Activated CD4-positive, alpha-beta T cell treated with anti-CD3 and anti-CD28 coated beads, Interleukin-10, Interleukin-2, amounts not matched to agents 100 ng/mL and 50 ng/mL, durations not matched to agents 16 hours and 8 hours (primary cell): ENCODE data around the gene TUBGCP3.
A peak's percentile ranks its signal among the peaks of the same experiment; 100 is the strongest.

Experiments used
- DNase-seq: peaks from one replicate; pipeline ENCODE4 v3.0.0-alpha.2; 2020

The TUBGCP3 gene

GRCh38 chr13:112616586-112617362, 28.8 kb upstream of the TUBGCP3 start:
- peak; percentile 47 for DNase-seq

GRCh38 chr13:112615391-112615790, 27.4 kb upstream of the TUBGCP3 start:
- no peak for DNase-seq

GRCh38 chr13:112614835-112615234, 26.9 kb upstream of the TUBGCP3 start:
- no peak for DNase-seq

DNA sequence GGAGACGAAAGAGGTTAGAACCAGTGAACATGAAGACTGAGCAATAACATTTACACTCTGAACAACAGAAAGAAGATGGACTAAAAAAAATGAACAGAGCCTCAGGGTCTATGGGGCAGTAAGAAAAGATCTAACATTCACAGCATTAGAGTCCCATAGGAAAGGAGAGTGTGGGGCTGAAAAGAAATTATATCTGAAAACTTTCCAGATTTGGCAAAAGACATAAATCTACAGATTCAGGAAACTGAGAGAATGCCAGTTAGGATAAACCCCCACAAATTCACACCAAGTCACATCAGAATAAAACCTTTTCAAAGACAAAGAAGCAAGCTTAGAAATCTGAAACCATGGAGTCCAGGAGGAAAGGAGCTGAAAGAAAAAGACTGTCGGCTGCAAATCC, 20.3 kb upstream of the TUBGCP3 start:
- DNase-seq: no peak

DNA sequence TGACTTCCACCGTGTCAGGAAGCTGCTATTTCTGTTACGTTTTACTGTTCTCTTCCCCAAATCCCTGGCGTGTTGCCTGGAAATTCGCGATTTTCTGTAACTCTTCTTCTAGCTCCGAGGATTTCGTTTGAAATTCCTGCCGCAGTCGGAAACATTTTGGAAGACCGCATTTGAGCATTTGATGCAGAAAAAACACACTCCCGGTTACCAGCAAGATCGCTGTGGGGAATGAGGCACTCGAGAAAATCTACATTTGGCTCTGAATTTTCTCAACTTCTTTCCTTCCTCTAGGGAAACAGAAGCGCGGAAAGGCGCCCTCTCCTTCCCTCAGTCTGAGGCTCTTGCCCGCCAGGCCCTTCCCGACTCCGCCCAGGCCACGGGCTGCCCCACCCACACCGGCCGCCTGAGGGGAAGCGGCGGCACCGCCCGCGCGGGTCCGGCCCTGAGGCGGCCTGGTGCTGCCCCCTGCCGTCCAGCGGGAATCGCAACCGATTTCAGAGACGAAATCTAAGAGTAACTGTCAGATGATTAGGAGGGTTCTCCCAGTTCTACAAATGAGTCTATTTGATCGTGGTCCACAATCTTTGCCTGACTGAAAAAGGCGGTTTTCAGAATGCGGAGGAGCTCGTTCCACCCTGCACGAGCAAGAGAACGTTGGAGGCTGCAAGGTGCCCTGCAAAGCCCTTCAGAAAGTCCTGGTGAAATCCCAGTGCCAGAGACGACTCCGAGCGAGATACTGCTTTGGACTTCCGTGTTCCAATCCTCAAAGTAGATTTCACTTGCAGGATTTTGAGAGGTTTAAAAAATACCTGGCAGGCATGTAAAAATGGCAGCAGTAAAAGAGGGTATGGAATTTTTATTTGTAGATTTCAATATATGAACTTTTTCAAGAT, 18.4 kb upstream of the TUBGCP3 start:
- DNase-seq: peak; percentile 93

DNA sequence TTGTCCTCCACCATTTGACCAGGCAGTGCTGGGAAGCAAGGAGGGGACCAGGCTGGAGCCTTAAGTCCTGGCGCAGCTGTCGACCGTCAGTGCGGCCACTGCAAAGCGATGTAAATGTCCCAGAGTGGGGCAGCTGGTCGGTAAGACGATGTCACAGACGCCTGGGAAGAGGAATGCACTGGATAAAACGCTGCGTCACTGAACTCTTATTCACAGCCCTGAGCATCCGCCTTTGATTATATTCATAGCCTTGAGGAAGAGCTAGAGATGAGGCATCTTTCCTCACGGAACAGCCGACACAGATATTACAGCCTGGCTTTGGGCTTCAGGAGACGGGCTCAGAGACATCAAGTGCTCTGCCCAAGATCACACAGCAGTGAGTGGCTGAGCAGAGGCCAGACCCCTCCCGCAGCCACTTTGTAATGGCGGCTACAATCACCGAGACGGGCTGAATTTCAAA, 17.6 kb upstream of the TUBGCP3 start:
- DNase-seq: no peak

- no peak for DNase-seq
These were observed 15.8 kb upstream of the TUBGCP3 start for GRCh38 chr13:112603641-112604225.

- DNase-seq: no peak
These were observed 14.2 kb upstream of the TUBGCP3 start for GRCh38 chr13:112602189-112602588.

GRCh38 chr13:112601371-112601770, 13.4 kb upstream of the TUBGCP3 start:
- DNase-seq: no peak

DNA sequence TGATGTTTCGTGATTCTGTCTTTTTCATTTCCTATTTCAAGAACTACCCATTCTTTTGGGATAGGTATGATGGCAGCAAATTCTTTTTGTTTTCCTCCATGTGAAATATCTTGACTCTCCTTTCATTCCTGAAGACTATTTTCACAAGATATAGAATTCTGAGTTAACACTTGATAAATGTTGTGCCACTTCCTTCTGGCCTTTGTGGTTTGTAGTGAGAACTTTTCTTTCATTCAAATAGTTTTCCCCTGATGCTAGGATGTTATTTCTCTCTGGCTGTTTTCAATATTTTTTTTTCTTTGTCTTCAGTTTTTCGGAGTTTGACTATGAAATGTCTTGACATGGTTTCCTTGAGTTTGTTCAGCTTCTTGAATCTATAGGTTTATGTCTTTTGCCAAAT, 8.3 kb upstream of the TUBGCP3 start:
- DNase-seq: no peak

DNA sequence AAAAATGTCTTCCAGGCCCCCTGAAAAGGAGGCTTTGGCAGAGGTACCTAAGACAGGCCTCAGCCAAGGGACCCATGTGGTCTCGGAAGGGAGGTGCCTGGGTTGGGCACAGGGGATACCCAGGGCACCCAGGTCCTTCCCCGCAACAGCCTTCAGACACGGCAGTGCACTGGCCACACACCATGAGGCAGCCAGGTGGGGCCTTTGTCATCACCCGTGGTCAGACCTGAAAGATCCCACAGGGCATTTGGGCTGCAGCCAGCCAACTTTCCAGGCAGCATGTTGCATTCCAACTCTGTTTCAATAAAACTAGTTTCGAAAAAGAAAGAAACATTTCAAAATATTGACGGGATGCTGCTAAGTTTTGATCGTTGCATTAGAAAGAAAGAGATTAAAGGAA, 4.7 kb upstream of the TUBGCP3 start:
- no peak for DNase-seq

GRCh38 chr13:112592181-112592580, 4.2 kb upstream of the TUBGCP3 start:
- no peak for DNase-seq

- DNase-seq: no peak
These were observed 741 bp upstream of the TUBGCP3 start for GRCh38 chr13:112588490-112589297.

DNA sequence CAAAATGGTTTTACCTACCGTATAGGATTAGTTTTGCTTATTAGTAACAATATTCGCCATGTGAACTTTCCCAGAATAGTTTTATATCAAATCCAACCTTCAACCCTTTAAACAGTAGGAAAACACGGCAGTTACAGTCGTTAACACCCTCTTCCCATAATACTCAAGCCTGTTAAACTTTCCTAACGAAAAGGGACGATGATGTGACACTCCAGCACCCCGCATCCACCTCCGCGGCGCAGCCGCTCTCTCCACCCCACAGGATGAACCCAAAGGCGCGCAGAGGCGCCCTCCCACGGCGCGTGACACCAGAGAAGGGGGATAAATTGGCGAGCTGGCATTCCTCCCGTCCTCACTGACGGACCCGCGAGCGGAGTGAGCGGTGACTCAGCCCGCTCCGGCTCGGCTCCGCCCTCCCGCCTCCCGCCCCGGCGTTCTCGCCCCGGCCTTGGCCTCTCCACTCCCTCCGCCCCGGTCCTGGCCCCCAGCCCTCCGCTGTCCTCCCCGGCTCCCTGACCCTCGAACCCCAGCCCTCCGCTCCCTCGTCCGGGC, 665 bp downstream of the TUBGCP3 start:
- peak; percentile 83 for DNase-seq

GRCh38 chr13:112586334-112586960, 1.5 kb downstream of the TUBGCP3 start:
- DNase-seq: no peak

DNA sequence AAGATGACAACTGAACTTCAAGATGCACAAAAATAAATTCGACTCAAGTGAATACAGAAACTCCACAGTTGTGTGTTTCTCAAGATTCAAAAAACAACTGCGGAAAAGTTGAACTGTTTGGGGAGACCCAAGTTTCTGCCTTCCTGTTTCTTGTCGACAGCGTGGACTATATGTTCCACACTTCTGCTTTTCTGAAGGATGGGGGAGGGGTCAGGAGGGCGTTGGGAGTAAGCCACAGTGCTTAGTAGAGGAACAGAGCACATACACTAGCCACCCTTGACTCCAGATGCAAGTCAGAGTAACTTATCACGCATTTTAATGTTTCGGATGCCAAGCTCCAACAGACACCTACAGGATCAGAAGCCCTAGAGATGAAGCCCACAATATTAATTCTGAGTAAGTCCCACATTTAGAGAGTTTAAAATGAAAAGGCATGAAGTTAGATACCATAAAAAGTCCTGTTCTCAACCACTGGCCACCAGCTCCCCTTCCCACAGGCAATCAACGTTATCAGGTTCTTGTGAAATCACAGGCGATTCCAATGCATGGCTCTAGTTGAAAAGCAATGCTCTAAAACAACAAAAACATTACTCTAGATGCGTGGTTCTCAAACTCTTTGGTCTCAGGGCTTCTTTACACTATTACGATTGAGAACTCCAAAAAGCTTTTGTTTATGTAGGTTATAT, 4.2 kb downstream of the TUBGCP3 start:
- no peak for DNase-seq

DNA sequence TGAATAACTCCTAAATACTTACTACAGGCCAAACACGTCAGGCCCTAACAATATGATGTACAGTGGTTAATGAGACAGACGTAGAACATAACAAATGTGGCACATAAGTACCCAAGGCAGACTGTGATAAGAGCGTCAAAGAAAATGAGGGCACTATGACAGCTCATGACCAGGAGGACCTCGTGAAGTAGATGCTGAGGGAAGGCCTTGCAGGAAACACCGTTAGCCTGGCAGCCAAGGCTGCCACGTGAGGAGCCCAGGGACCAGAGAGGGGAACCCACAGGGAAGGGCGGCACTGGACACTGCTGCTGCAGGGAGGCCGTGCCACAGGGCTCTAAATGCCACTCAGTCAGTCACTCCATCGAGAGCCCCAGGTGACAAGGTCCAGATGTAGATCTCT, 5.7 kb downstream of the TUBGCP3 start:
- DNase-seq: no peak

- no peak for DNase-seq
These were observed 7.0 kb downstream of the TUBGCP3 start for GRCh38 chr13:112580912-112581311.

DNA sequence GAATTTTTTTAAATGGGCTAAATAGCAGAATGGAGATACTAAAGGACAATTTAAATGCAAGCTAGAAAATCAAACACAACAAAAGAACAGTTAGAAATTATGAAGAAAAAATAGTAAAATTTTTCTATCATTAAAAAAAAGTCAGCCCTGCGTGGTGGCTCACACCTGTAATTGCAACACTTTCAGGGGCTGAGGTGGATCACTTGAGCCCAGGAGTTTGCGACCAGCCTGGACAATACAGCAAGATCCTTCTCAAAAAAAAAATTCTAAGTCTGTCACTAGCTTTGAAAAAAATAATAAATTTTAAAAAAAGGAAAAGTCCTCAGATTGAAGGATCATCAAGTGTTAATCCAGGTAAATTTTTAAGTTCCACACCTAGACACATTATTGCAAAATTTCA, 7.7 kb downstream of the TUBGCP3 start:
- DNase-seq: no peak

GRCh38 chr13:112579310-112579843, 8.6 kb downstream of the TUBGCP3 start:
- DNase-seq: no peak

DNA sequence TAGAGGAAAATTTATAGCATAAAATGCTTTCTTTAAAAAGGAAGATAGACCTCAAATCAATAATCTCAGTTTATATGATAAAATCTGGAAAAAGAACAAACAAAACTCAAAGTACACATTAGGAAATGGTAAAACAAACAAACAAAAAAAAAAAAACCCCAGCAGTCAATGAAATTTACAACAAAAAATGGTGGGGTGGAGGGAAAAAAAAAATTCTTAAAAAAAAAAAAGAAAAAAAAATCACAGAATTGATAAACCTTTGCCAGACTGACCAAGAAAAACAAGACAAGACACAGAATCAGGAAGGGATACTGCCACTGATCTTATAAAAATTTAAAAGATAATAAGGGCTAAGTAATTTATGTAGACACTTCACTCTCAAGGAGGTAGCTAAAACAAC, 11.2 kb downstream of the TUBGCP3 start:
- DNase-seq: no peak
